Stimulated activated CD4-positive, alpha-beta T cell treated with anti-CD3 and anti-CD28 coated beads, Interleukin-15, amount 100 ng/mL, for 48 hours (primary cell): Measurements from ENCODE around the gene PKP1.

Experiments
- DNase-seq, 2 donors: peaks; one replicate each; pipeline ENCODE4 v3.0.0-alpha.2; 2020; ENCODE audit warnings: low read depth in 2 of 2

Gene PKP1

GRCh38 chr1:201307760-201308499 lies 24.6 kb downstream of the PKP1 start:
- no peak for DNase-seq

DNA sequence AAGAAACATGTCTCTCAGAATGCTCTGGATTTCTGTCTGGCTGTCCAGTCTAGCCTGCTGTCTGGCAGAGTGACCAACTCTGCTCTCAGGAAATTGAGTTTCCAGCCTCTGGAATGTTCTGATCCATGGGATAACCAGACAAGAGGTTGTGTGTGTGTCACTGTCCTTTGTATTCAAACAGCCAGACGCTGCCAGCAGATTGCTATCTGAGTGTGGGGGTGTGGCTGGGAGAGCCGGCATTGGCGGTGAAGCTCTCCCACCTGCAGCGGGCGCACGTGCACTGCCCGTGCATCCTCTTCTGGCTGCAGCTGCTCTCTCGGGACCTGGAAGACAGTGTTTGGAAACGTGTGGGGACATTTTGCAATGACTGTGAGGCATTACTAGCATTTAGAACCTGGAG lies 26.1 kb downstream of the PKP1 start:
- no peak for DNase-seq

DNA sequence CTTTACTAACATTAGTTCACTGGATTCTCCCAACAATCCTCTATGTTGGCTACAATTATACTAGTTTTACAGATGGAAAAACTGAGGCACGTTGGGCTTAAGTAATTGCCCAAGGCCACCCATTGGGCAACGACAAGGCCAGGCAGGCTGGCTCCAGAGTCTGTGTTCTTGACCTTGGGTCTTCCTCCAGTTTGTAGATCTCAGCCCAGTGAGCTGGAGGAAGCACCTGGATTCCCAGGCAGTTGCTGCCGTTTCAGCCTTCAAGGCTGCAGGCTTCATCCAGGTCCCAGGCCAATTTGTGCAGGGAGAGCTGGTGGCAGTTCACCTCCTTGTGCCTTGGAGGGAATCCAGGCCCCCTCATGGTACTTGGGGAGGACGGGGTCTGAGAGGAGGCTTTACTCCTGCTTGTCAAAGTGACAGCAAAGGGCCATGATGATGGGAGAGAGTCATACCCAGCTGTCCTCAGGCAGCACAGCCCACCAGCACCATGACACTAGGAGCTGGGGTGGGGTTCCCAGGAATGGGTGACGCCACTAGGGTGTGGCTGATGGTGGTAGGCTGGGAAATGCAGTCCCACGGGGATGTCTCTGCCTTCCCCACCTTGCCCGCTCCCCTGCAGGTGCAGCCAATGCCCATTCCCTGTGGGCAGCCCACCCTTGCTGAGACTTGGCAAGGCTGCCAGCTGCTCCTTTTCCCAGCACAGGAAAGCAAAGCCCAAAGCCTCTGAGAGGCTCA lies 27.1 kb downstream of the PKP1 start:
- no peak for DNase-seq

- DNase-seq, result no peak
These were observed 27.7 kb downstream of the PKP1 start for GRCh38 chr1:201310986-201311355.

DNA sequence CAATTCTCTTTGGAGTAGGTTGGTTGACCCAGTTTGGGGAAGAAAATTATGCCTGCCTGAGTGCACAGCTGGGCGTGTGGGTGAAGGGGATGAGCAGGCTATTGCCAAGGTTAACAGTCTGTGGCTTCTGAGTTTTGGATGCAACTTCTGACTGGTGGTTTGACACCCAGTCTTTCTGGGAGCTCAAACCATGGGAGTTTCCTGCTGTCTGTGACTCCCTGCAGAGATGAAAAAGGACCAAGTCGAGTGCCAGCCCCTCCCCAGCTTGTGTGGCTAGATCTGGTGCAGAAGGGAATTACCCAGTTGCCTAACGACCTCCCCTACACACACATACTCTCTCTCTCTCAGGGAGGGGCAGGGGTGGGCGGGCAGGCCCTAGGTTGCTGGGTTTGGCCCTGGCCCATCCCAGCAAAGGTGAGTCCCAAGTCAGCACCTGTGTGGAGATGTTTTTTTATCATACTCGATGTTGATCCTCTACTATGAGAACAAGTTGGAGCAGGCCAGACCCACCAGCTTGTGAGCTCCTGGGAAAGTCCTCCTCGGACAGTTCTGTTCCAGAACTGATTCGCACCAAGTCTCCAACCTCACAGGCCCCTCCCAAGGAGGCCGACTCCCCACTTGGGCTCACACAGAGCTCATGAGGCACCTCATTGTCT lies 28.2 kb downstream of the PKP1 start:
- DNase-seq, result no peak

DNA sequence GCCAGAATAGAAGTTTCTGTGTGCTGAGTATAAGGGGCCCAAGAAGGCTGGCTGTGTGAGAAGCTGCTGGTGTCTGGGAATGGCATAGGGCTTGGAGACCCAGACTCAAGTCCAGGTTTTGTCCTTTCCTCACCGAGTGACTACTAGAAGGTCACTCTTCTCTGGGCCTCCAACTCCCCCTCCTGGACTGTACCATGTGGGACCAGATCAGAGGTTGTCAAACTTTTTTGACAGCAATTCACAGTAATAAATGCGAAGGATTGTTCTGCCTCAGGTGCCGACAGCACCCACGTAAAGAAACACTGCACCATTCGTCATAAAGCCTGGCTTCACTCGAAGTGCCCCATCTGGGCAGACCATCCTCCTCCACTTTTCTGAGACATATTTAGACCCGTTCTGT lies 29.0 kb downstream of the PKP1 start:
- no peak for DNase-seq

DNA sequence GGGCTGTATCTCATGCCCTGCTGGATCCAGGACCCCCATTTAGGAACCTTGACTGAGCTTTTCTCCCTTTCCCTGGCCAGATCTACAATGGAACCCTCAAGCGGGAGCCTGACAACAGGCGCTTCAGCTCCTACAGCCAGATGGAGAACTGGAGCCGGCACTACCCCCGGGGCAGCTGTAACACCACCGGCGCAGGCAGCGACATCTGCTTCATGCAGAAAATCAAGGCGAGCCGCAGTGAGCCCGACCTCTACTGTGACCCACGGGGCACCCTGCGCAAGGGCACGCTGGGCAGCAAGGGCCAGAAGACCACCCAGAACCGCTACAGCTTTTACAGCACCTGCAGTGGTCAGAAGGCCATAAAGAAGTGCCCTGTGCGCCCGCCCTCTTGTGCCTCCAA lies 29.8 kb downstream of the PKP1 start:
- DNase-seq, result no peak

- no peak for DNase-seq
These were observed 33.2 kb downstream of the PKP1 start for GRCh38 chr1:201316556-201316955.

DNA sequence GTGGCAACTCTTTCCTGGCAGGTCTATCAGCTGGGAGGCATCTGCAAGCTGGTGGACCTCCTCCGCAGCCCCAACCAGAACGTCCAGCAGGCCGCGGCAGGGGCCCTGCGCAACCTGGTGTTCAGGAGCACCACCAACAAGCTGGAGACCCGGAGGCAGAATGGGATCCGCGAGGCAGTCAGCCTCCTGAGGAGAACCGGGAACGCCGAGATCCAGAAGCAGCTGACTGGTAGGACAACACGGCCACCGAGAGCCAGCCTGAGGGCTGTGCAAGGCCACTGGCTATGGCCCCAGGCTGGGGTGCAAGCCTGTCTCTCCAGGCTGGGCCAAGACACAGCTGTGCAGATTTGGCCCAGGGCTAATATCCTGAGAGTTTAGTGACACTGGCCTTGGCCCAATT lies 34.2 kb downstream of the PKP1 start:
- DNase-seq, result no peak

DNA sequence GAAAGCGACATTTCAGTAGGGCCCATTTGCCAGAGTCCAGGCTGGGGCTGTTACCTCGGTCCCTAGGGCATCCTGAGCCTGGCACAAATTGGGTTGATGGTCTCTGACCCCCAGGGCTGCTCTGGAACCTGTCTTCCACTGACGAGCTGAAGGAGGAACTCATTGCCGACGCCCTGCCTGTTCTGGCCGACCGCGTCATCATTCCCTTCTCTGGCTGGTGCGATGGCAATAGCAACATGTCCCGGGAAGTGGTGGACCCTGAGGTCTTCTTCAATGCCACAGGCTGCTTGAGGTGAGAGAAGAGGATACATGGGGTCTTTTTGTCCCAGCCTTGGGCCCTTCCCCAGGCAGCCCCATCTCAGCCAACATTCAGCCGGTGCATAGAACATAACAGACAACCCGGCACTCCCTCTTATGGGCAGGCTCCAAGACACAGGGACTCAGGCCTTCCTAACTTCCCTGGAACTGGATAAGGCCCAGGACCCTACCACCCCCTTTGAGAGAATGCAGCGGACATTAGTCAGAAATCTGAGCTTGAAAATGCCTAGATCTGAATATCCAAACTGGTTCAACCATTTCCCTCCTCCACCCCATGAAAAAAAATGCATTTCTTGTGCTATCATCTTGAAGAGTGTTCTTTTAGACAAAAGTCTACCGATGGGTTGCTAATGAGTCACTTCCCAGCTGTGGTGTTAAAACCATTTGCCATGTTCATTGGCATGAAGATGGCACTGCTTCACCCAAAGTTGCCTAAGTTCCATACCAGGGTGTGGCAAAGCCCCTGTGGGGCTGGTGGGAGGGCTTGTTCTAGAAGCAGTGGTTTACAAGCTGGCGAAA lies 35.4 kb downstream of the PKP1 start:
- DNase-seq, result no peak

- DNase-seq, result no peak
These were observed 36.3 kb downstream of the PKP1 start for GRCh38 chr1:201319631-201320030.

DNA sequence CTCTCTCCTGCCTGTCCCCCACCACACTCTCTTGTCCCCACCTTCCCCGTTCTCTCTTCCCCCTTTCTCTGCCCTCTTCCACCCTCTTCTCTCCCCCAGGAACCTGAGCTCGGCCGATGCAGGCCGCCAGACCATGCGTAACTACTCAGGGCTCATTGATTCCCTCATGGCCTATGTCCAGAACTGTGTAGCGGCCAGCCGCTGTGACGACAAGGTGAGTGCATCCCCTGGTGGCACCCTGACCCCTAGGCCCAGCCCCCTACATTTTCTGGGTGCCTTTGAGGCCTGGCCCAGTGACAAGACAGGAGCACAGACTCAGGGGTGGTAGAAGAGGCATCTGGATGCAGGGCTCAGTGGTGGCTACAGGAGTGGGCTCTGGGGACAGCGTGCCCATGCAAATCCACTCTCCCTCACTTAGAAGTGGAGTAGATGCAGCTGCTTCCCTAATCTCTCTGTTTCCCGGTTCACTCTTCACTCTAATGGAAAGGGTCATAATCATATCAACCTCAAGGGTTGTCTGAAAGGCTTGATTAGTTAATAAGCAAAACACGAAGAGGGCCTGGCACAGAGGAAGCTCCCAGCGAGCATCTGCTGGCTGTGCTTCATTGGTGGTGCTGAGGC lies 37.0 kb downstream of the PKP1 start:
- DNase-seq, result no peak

GRCh38 chr1:201321826-201322390 lies 38.6 kb downstream of the PKP1 start:
- DNase-seq, result no peak

GRCh38 chr1:201322653-201323510 lies 39.6 kb downstream of the PKP1 start:
- no peak for DNase-seq

DNA sequence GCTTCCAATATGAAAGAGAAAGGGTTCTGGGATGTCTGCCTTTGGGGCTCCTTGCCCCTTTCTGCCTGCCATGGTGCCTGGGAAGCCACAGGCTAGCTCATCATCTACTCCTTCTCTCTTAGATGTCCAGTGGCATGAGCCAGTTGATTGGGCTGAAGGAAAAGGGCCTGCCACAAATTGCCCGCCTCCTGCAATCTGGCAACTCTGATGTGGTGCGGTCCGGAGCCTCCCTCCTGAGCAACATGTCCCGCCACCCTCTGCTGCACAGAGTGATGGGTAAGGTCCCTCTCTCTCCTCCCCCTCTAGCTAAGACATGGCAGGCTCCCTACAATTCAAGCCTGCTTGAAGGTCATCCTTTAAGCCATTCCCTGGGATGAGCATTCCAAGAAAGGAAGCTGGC lies 41.0 kb downstream of the PKP1 start:
- no peak for DNase-seq

DNA sequence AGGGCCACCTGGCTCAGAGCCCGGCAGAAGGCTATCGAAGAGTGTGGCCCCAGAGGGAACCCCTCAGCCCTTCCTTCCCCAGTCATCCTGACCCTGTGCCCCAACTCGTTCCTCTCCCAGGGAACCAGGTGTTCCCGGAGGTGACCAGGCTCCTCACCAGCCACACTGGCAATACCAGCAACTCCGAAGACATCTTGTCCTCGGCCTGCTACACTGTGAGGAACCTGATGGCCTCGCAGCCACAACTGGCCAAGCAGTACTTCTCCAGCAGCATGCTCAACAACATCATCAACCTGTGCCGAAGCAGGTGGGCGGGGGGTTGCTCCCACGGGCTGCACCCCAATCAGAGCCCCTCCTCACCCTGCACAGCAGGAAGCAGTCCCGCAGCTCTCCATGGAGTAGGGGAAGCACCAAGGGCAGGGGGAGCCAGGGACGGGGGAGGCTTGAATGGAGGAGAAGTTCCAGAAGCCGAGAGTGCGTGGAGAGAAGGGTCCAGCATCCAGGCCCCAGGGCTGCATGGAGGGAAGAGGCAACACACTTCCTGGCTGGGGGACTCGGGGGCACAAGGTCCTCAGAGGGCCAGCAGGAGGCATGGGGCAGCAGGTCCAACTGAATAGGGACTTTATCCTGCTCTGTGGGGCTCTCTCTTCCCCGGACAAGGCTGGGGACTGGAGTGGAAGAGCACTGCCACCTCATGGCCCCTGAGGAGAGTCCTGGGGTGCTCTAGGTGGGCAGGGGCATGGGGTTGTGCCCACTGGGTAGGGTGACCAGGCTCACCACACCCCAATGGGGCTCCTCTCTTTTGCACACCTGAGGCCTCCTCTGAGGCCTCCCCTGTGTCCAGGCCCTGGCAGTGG lies 41.7 kb downstream of the PKP1 start:
- DNase-seq, result no peak

- DNase-seq, result no peak
These were observed 42.4 kb downstream of the PKP1 start for GRCh38 chr1:201325678-201326060.

DNA sequence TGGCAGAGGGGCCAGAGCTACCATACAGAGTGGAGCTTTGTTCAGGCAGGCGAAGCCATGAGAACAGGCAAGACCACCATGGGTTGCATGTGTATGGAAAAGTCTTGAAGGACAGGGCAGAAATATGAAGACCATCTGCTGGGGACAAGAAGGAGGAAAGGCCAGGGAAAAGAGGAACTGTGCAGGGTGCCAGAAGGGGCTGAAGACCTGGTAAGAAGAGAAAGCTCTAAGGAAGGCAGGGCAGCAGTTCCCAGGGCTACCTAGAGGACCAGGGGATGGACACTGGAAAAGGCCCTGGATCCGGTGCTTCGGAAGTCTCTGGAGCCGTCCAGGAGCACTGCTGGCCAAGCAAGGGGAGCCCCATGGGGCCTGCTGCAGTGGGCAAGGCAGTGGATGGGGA lies 43.4 kb downstream of the PKP1 start:
- no peak for DNase-seq

DNA sequence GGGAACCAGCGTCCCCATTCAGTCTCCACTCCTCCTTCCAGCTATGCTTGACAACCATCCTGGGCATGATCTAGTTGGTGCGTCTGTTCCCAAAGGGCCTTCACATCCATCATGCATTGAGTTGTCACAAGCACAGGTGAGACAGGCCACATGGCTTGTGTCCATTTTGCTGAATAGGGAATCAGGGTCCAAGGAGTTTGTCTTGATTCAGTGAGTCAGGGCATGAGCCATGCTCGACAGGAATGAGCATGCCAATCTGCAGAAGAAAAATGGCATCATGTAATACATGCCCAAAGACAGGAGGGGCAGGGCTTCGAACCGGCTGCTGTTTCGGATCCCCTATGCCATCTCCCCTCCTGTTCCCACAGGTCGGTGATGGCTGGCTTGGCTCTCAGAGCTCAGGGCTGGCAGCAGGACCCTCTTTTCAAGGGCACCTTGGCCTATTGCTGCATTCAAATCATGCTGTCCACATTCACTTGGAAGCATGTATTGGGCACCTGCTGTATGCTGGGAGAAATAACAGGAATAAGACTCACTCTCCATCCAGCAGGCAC lies 44.5 kb downstream of the PKP1 start:
- no peak for DNase-seq
